T follicular helper cell (primary cell): ENCODE measurements around the gene CRYGA.
"Not testable (repeated sequence)": the region's sequence is repeated elsewhere in the genome, so short reads cannot be mapped to it uniquely, and the experiment has no call there.

ENCODE experiments used
- DNase-seq: peaks from one replicate; pipeline ENCODE4 v3.0.0-alpha.2; 2020; ENCODE audit warnings: low read depth

Gene CRYGA

GRCh38 chr2:208164951-208165755, 1.8 kb upstream of the CRYGA start:
- DNase-seq = no peak

- DNase-seq = no peak
These were observed 7.0 kb downstream of the CRYGA start for GRCh38 chr2:208156439-208156838.

- DNase-seq = no peak
These were observed 10.2 kb downstream of the CRYGA start for GRCh38 chr2:208153156-208153555.

- no peak for DNase-seq
These were observed 12.4 kb downstream of the CRYGA start for GRCh38 chr2:208150956-208151355.

- DNase-seq = no peak
These were observed 13.3 kb downstream of the CRYGA start for GRCh38 chr2:208150094-208150493.

- DNase-seq = no peak
These were observed 14.6 kb downstream of the CRYGA start for GRCh38 chr2:208148803-208149202.

- DNase-seq = no peak
These were observed 15.6 kb downstream of the CRYGA start for GRCh38 chr2:208147759-208148158.

- no peak for DNase-seq
These were observed 16.4 kb downstream of the CRYGA start for GRCh38 chr2:208147008-208147407.

- no peak for DNase-seq
These were observed 17.4 kb downstream of the CRYGA start, which contains the start of gene CRYGB for GRCh38 chr2:208146006-208146405. CRYGB (minus strand) TSS chr2:208146158; CDS start chr2:208146120, 38 bp downstream.

- DNase-seq = no peak
These were observed 20.2 kb downstream of the CRYGA start for GRCh38 chr2:208142925-208143799.

GRCh38 chr2:208142240-208142924, 21.0 kb downstream of the CRYGA start:
- DNase-seq = no peak

- DNase-seq = no peak
These were observed 23.9 kb downstream of the CRYGA start for GRCh38 chr2:208139447-208139846.

GRCh38 chr2:208138334-208138733, 25.1 kb downstream of the CRYGA start:
- not testable (repeated sequence) for DNase-seq

- DNase-seq = no peak
These were observed 26.7 kb downstream of the CRYGA start for GRCh38 chr2:208136716-208137094.

- DNase-seq = no peak
These were observed 27.3 kb downstream of the CRYGA start for GRCh38 chr2:208135794-208136715.

- DNase-seq = no peak
These were observed 28.3 kb downstream of the CRYGA start for GRCh38 chr2:208134928-208135586.

- DNase-seq = no peak
These were observed 32.7 kb downstream of the CRYGA start for GRCh38 chr2:208130712-208131110.

- DNase-seq = no peak
These were observed 33.4 kb downstream of the CRYGA start, which contains the start of gene CRYGC for GRCh38 chr2:208129744-208130711. CRYGC (minus strand) TSS chr2:208129828; CDS start chr2:208129792, 36 bp downstream.

- DNase-seq = no peak
These were observed 35.3 kb downstream of the CRYGA start for GRCh38 chr2:208128136-208128535.
